Gastrocnemius medialis (tissue), 4 donors: ENCODE results near the gene FYCO1. TPM values are rescaled to one million over a fixed set of nuclear protein-coding genes. Genes with fewer than 3 reads are reported as not detected.
"Not testable (repeated sequence)": the region's sequence is repeated elsewhere in the genome, so short reads cannot be mapped to it uniquely, and the experiment has no call there.

Source experiments
- ATAC-seq, 2 donors: fragments of 150-250 bp; one replicate each; pipeline ENCODE4 v1.9.1; 2016
- DNase-seq, 2 donors: peaks; one replicate each; pipeline ENCODE4 v3.0.0-alpha.2; 2019
- H3K27ac ChIP-seq, 4 donors: fragments of 200-600 bp; sonication (generic); 1 replicate in 1 of 4; 2 replicates in 3 of 4; pipeline ENCODE4 v1.5.1; 2016 to 2018; ENCODE audit warnings: mild to moderate bottlenecking in 2 of 4, moderate library complexity in 1 of 4
- H3K27me3 ChIP-seq, 3 donors: fragments of 200-600 bp; sonication (generic) in 2 of 3; 1 replicate in 1 of 3; 2 replicates in 2 of 3; pipeline versions ENCODE4 v1.5.1 to v1.6.0; 2016 to 2019; ENCODE audit warnings: mild to moderate bottlenecking in 1 of 3, moderate library complexity in 1 of 3
- H3K36me3 ChIP-seq, 2 donors: fragments of 200-600 bp; sonication (generic) in 1 of 2; one replicate each; pipeline ENCODE4 v1.5.1; 2017 to 2018
- H3K4me1 ChIP-seq, 2 donors: fragments of 200-600 bp; sonication (generic) in 1 of 2; one replicate each; pipeline ENCODE4 v1.5.1; 2016 to 2017; ENCODE audit warnings: mild to moderate bottlenecking in 2 of 2
- H3K4me3 ChIP-seq, 4 donors: fragments of 200-600 bp; sonication (generic) in 3 of 4; 1 replicate in 1 of 4; 2 replicates in 3 of 4; pipeline ENCODE4 v1.5.1; 2016 to 2019; ENCODE audit warnings: mild to moderate bottlenecking in 2 of 4
- H3K9me3 ChIP-seq, 3 donors: fragments of 200-600 bp; sonication (generic) in 2 of 3; 1 replicate in 1 of 3; 2 replicates in 2 of 3; pipeline ENCODE4 v1.5.1; 2016 to 2019
- POLR2A ChIP-seq, 2 donors: fragments of 450-650 bp; IDR thresholded peaks; one replicate each; pipeline ENCODE4 v1.6.1; 2017; ENCODE audit warnings: antibody characterized with exemption in 2 of 2, mild to moderate bottlenecking in 2 of 2, moderate library complexity in 2 of 2
- in situ Hi-C, 4 donors: fragments of 200-750 bp; cut with MboI; loops; one replicate each; pipeline versions ENCODE4 v1.15.0 to v1.8.0; 2017; ENCODE audit warnings: low sequenced_read_pairs in 4 of 4
- intact Hi-C: fragments of 100-400 bp; cut with DNase I; formaldehyde crosslinking; loops from one replicate; pipeline ENCODE4 v1.15.1; 2023; ENCODE audit warnings: low total_unique reads
- total RNA-seq, 4 donors: library from RNA; depleted of rRNA; stranded (reverse); fragments of >200 nt; gene quantifications; one replicate each; pipeline versions ENCODE4 v1.1.0 to v1.2.3, GENCODE V29; 2016
- TF ChIP-seq, protein P1 (sequence below), 5 experiments: fragments of 450-650 bp in 3 of 5; fragments of 200-600 bp in 2 of 5; sonication (generic) in 2 of 5; IDR thresholded peaks in 4 of 5; conservative IDR thresholded peaks in 1 of 5; 1 replicate in 4 of 5; 2 replicates in 1 of 5; pipeline ENCODE4 v1.5.1; 2016 to 2019; ENCODE audit warnings: antibody characterized with exemption in 5 of 5, mild to moderate bottlenecking in 3 of 5, moderate library complexity in 3 of 5

The FYCO1 gene
- total RNA-seq, 4 donors from 2014 or later: 47.4 to 99.8 (median 84.2) TPM

DNA sequence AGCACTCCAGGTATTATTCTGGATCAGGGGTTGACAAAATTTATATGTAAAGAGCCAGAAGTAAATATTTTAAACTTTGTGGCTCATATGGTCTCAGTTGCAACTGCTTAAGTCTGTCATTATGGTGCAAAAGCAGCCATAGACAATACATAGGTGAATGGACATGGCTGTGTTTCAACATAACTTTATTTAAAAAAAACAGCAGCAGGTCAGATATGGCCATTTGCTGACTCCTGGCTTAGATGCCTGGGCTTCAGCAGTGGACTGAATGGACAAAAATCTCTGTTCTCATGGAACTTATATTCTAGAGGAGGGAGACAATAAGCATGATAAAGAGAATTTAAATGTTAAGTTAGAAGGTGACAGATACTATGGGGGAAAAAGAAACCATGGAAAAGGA, 11.7 kb upstream of the FYCO1 start:
- no peaks in the 10 kb centered on the region for H3K36me3 ChIP-seq
- no peaks in the 10 kb centered on the region for H3K27me3 ChIP-seq
- in situ Hi-C loops (no loop called here), intact Hi-C loops (loop anchor here (5.0 kb wide), 1 partner anchor 70 kb away; no protein-coding TSS in a partner anchor)
- no peaks in the 10 kb centered on the region for H3K9me3 ChIP-seq
- H3K27ac ChIP-seq: peak overlapping the region in 3 of 4 donors; percentile 40 to 51 (median 48)
- ATAC-seq: no peak
- TF ChIP-seq, protein P1, sequence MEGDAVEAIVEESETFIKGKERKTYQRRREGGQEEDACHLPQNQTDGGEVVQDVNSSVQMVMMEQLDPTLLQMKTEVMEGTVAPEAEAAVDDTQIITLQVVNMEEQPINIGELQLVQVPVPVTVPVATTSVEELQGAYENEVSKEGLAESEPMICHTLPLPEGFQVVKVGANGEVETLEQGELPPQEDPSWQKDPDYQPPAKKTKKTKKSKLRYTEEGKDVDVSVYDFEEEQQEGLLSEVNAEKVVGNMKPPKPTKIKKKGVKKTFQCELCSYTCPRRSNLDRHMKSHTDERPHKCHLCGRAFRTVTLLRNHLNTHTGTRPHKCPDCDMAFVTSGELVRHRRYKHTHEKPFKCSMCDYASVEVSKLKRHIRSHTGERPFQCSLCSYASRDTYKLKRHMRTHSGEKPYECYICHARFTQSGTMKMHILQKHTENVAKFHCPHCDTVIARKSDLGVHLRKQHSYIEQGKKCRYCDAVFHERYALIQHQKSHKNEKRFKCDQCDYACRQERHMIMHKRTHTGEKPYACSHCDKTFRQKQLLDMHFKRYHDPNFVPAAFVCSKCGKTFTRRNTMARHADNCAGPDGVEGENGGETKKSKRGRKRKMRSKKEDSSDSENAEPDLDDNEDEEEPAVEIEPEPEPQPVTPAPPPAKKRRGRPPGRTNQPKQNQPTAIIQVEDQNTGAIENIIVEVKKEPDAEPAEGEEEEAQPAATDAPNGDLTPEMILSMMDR (IDR thresholded peaks at IDR 0.05 in 4 of 5, conservative IDR thresholded peaks at IDR 0.05 in 1 of 5): no peak
- TF ChIP-seq POLR2A (IDR thresholded peaks at IDR 0.05): no peak
- H3K4me3 ChIP-seq: no peak overlapping the region
- no peak for DNase-seq
- H3K4me1 ChIP-seq: peaks cover 9 to 11% of the 10 kb centered on the region in 2 donors

DNA sequence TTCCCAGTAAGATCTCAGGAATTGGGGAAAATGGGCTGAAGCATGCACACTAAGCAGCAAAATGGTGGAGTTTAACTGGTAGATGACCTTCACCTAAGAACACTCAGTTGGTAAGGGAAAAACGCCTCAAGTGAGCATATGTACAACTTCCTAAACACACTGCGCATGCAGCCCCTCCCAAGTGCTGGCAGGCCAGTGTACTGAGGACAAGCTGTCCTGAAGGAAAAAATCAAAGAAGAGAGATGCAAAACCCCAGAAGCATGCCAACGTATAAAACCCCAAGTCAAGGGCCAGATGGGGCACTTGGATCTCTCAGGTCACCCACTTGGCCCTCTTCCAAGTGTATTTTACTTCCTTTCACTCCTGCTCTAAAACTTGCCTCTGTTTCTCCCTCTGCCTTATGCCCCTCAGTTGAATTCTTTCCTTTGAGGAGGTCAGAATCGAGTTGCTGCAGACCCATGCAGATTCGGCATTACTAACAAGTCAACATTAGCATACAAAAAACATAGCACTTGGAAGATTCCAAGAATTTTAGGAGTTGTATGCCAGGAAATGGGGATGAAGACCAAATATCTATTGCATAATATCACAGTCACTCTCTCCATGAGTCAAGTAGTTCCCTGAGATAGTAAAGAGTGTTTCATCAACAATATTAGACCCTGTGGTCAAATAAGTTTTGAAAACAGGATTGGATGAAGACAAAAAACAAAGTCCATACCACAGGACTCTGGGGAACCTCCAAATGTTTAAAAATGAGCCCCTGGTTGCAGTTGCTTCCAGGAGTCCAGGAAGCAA, 10.8 kb upstream of the FYCO1 start:
- Histone ChIP-seq H3K36me3 (no peaks in the 10 kb centered on the region), H3K27ac (peak overlapping the region; percentile 39 to 51 (median 44)), H3K27me3 (no peaks in the 10 kb centered on the region), H3K9me3 (no peaks in the 10 kb centered on the region), H3K4me1 (peaks cover 9 to 11% of the 10 kb centered on the region in 2 donors), H3K4me3 (no peak overlapping the region)
- intact Hi-C loops: loop anchor here (5.0 kb wide), 1 partner anchor 71 kb away; no protein-coding TSS in a partner anchor
- in situ Hi-C loops: no loop called here
- ATAC-seq (peak; percentile 45 to 51), DNase-seq (no peak)
- TF ChIP-seq, protein P1 (IDR thresholded peaks at IDR 0.05 in 4 of 5, conservative IDR thresholded peaks at IDR 0.05 in 1 of 5): no peak
- no peak for TF ChIP-seq POLR2A (IDR thresholded peaks at IDR 0.05)

DNA sequence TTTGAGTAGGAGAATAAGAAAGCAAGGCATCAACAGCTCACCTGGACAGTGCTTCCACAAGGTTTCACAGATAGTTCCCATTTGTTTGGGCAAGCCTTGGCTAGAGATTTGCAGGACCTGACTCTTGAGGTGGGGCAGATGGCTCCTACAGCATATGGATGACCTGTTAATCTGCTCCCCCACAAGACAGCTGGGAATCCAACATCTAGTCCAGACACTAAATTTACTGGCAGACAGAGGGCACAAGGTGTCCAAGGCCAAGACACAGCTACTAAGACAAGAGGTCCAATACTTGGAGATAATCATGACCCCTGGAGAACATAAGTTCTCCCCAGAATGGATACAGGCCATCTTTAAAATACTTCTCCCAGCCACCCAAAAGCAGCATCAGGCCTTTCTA, 8.1 kb upstream of the FYCO1 start:
- DNase-seq, H3K9me3 ChIP-seq, H3K27me3 ChIP-seq, H3K27ac ChIP-seq, ATAC-seq, in situ Hi-C loops, H3K4me3 ChIP-seq, H3K36me3 ChIP-seq, intact Hi-C loops: not testable (repeated sequence)
- H3K4me1 ChIP-seq: peaks cover 9 to 11% of the 10 kb centered on the region in 2 donors

DNA sequence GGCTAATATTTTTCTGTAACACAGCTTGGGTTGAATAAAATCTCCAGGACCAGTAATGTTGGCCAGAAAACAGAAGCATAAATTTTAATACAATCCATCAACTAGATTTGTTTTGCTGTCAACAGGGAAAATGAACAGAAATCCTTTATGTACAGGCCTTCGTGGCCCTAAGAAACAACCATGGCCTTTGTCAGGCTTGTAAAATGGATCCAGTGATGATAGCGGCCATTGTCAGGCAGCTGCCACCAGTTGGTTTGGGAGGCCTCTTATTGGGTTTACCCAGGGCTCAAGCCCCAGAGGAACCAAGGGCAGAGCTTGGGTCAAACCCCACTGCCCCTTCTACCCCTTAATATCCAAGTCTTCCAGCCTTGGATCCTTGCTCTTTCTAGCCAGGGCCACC, 5.6 kb upstream of the FYCO1 start:
- no peaks in the 10 kb centered on the region for H3K27me3 ChIP-seq
- intact Hi-C loops: no loop called here

DNA sequence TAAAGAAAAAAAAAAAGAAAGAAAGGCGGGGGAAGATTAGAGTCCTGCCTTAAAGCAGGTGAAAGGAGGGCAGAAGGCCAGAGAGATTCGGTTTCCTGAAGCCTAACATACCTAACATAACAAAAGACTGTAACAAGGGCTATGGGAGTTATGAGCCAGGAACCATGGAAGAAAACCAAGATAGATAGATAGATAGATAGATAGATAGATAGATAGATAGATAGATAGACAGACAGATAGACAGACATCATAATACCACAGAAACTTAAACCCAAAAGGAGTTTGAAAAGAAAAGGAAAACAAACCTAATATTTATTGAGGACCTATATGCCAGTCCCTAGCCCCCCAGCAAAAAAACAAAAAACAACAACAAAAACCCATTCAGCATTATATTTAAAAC, 2.3 kb upstream of the FYCO1 start:
- H3K4me3 ChIP-seq: no peak overlapping the region
- DNase-seq: no peak
- TF ChIP-seq, protein P1 (IDR thresholded peaks at IDR 0.05 in 4 of 5, conservative IDR thresholded peaks at IDR 0.05 in 1 of 5): no peak
- TF ChIP-seq POLR2A (IDR thresholded peaks at IDR 0.05): no peak
- H3K36me3 ChIP-seq: no peaks in the 10 kb centered on the region
- intact Hi-C loops (loop anchor here (10.0 kb wide), 1 partner anchor 443 kb away; no protein-coding TSS in a partner anchor), in situ Hi-C loops (no loop called here)
- H3K4me1 ChIP-seq: peaks cover 25% of the 10 kb centered on the region in 2 donors
- no peaks in the 10 kb centered on the region for H3K9me3 ChIP-seq
- ATAC-seq: no peak
- H3K27me3 ChIP-seq: no peaks in the 10 kb centered on the region
- no peak overlapping the region for H3K27ac ChIP-seq

More for the DNA sequence above, 5.6 kb upstream of the FYCO1 start:
- Histone ChIP-seq H3K4me1 (peaks cover 6 to 9% of the 10 kb centered on the region in 2 donors), H3K36me3 (no peaks in the 10 kb centered on the region), H3K27ac (no peak overlapping the region), H3K4me3 (no peak overlapping the region), H3K9me3 (no peaks in the 10 kb centered on the region)
- ATAC-seq (no peak), DNase-seq (no peak)
- TF ChIP-seq POLR2A (IDR thresholded peaks at IDR 0.05): no peak
- TF ChIP-seq, protein P1 (IDR thresholded peaks at IDR 0.05 in 4 of 5, conservative IDR thresholded peaks at IDR 0.05 in 1 of 5): no peak
- in situ Hi-C loops: no loop called here

DNA sequence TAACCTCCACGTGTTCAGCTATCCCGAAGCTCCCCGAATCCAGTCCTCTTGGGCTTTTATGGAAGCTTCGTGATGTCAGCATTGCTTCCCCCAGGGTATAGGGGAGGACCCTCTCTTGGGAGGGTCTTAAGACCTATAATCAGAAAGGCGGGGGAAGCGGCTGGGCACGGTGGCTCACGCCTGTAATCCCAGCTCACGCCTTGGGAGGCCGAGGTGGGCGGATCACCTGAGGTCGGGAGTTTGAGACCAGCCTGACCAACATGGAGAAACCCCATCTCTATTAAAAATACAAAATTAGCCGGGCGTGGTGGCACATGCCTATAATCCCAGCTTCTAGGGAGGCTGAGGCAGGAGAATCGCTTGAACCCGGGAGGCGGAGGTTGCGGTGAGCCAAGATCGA, 1.9 kb upstream of the FYCO1 start:
- ATAC-seq, in situ Hi-C loops, H3K4me3 ChIP-seq, H3K36me3 ChIP-seq, DNase-seq, H3K27ac ChIP-seq, H3K27me3 ChIP-seq, H3K9me3 ChIP-seq: not testable (repeated sequence)
- peaks cover 29 to 30% of the 10 kb centered on the region in 2 donors for H3K4me1 ChIP-seq
- intact Hi-C loops: loop anchor here (10.0 kb wide), 1 partner anchor 443 kb away; no protein-coding TSS in a partner anchor
